ENCODE measurements around the gene APOO. TPM values are rescaled to one million over a fixed set of nuclear protein-coding genes. Genes with fewer than 3 reads are reported as not detected.
A peak's percentile ranks its signal among the peaks of the same experiment; 100 is the strongest.

APOO gene
- total RNA-seq, 1 donor from 2014 or later = 18.6 TPM

DNA sequence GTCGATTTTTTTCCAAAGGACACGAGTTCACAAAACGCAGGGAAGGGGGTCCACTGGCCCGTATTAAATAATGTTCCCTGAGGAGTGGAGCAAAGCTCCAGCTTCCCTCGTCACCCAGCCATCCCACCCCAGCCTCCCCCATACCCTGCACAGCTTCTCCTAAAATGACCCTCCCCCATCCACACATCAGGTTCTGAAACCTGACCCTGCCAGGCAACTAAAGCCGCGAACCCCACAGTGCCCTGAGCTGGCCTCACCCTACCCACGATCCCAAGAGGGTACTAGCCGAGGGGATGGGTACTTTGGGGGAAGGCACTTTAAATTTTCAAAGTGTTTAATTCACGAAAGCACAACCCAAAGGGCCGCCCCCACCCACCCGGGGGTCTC lies 634 bp downstream of the APOO start:
- no peak for DNase-seq (ENCODE audit: low read depth)
- peak overlapping the region; percentile 70 for H3K4me3 ChIP-seq (ENCODE audit: low read depth, low read length)
- no peak for TF ChIP-seq CTCF (conservative IDR thresholded peaks at IDR 0.05; ENCODE audit: low read depth, low read length)

DNA sequence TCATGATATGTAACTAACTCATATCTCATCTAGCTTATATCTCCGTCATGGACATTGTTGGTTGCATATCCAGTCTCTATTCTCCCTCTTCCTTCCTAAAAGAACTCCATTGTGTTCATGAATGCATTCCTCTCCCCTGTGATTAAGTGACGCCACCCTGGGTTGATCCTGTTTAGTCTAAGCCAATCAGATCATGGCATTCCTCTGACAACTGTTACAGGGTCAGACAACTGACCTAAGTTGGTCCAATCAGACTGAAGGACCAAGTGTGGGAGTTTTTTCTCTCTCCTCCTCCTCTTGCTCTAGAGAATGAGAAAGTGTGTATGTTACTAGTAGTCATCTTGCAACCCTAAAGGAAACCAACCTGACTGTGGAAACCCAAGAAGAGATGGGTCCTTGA lies 3.6 kb downstream of the APOO start:
- DNase-seq (ENCODE audit: low read depth) = no peak
- no peak for TF ChIP-seq CTCF (conservative IDR thresholded peaks at IDR 0.05; ENCODE audit: low read depth, low read length)
- H3K4me3 ChIP-seq (ENCODE audit: low read depth, low read length) = no peak overlapping the region

DNA sequence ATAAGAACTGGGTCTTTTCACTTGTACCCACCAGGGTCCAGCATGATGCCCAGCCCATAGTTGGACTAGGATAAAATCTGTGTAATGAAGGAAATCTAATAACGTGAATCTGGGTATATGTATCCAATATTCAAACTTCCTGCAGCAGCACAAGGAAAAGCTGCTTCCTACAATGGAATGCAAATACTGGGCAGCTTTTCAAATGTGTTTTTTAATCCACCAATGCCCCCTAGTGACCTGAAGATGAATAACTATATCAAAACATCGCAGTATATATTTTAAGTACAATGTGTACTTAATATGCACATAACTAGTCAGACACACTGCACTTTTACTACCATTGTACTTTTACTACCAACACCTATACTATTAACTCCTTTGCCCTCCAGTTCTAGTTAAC lies 5.3 kb downstream of the APOO start:
- H3K4me3 ChIP-seq (ENCODE audit: low read depth, low read length) = no peak overlapping the region
- no peak for DNase-seq (ENCODE audit: low read depth)
- peak; percentile 48 for TF ChIP-seq CTCF (conservative IDR thresholded peaks at IDR 0.05; ENCODE audit: low read depth, low read length)

- no peak overlapping the region for H3K4me3 ChIP-seq (ENCODE audit: low read depth, low read length)
- TF ChIP-seq CTCF (conservative IDR thresholded peaks at IDR 0.05; ENCODE audit: low read depth, low read length) = peak; percentile 63
- no peak for DNase-seq (ENCODE audit: low read depth)
Observed at GRCh38 chrX:23901805-23902204, 5.9 kb downstream of the APOO start.

GRCh38 chrX:23901060-23901459 lies 6.7 kb downstream of the APOO start:
- DNase-seq (ENCODE audit: low read depth) = peak; percentile 71
- no peak for TF ChIP-seq CTCF (conservative IDR thresholded peaks at IDR 0.05; ENCODE audit: low read depth, low read length)
- no peak overlapping the region for H3K4me3 ChIP-seq (ENCODE audit: low read depth, low read length)

GRCh38 chrX:23900220-23900797 lies 7.4 kb downstream of the APOO start:
- TF ChIP-seq CTCF (conservative IDR thresholded peaks at IDR 0.05; ENCODE audit: low read depth, low read length) = no peak
- DNase-seq (ENCODE audit: low read depth) = no peak
- H3K4me3 ChIP-seq (ENCODE audit: low read depth, low read length) = no peak overlapping the region

GRCh38 chrX:23898412-23898959 lies 9.3 kb downstream of the APOO start:
- no peak for DNase-seq (ENCODE audit: low read depth)

More at GRCh38 chrX:23898412-23898959, 9.3 kb downstream of the APOO start:
- no peak for TF ChIP-seq CTCF (conservative IDR thresholded peaks at IDR 0.05; ENCODE audit: low read depth, low read length)
- no peak overlapping the region for H3K4me3 ChIP-seq (ENCODE audit: low read depth, low read length)
